OCI-LY1 (cell line): ENCODE data around the gene ZNF471.

Experiments used
- H2AFZ ChIP-seq: fragments of 200-600 bp; sonication (generic), shearing (Covaris generic); 2 replicates; pipeline ENCODE4 v1.6.0; 2014; ENCODE audit warnings: antibody characterized with exemption, mild to moderate bottlenecking, low read length
- H3F3A ChIP-seq: fragments of 200-600 bp; sonication (generic), shearing (Covaris generic); 2 replicates; pipeline ENCODE4 v1.6.0; 2014; ENCODE audit warnings: mild to moderate bottlenecking, antibody characterized with exemption, low read length, moderate library complexity; ENCODE audit not compliant: insufficient read depth
- H3K27ac ChIP-seq: fragments of 200-600 bp; sonication (generic); 2 replicates; pipeline ENCODE4 v1.5.1; 2014; ENCODE audit warnings: low read length, mixed run types, mild to moderate bottlenecking, low read depth; ENCODE audit not compliant: poor library complexity, severe bottlenecking
- H3K27me3 ChIP-seq: fragments of 200-600 bp; sonication (generic); 2 replicates; pipeline ENCODE4 v1.6.0; 2014; ENCODE audit warnings: antibody characterized with exemption, mild to moderate bottlenecking, low read length, moderate library complexity; ENCODE audit not compliant: insufficient read depth
- H3K36me3 ChIP-seq: fragments of 200-600 bp; sonication (generic); 2 replicates; pipeline ENCODE4 v1.6.1; 2014; ENCODE audit warnings: mild to moderate bottlenecking, antibody characterized with exemption, low read length, moderate library complexity, mixed read lengths; ENCODE audit not compliant: insufficient read depth
- H3K4me1 ChIP-seq: fragments of 200-600 bp; sonication (generic); 2 replicates; pipeline ENCODE4 v1.5.1; 2014; ENCODE audit warnings: mild to moderate bottlenecking, low read length, moderate library complexity; ENCODE audit not compliant: insufficient read depth, severe bottlenecking
- H3K4me2 ChIP-seq: fragments of 200-600 bp; sonication (generic), shearing (Covaris generic); 2 replicates; pipeline ENCODE4 v1.6.1; 2014; ENCODE audit warnings: low read length
- H3K4me3 ChIP-seq: fragments of 200-600 bp; sonication (generic); 2 replicates; pipeline ENCODE4 v1.5.1; 2014; ENCODE audit warnings: low read length, low read depth, mild to moderate bottlenecking, mixed read lengths; ENCODE audit not compliant: poor library complexity, severe bottlenecking
- H3K79me2 ChIP-seq: fragments of 200-600 bp; shearing (Covaris generic); 2 replicates; pipeline ENCODE4 v1.6.1; 2016; ENCODE audit warnings: mixed run types, low read length, mixed read lengths; ENCODE audit not compliant: insufficient read depth
- H3K9ac ChIP-seq: fragments of 200-600 bp; sonication (generic), shearing (Covaris generic); 2 replicates; pipeline ENCODE4 v1.6.1; 2014; ENCODE audit warnings: mild to moderate bottlenecking, low read length, mixed read lengths
- H3K9me2 ChIP-seq: fragments of 200-600 bp; sonication (generic), shearing (Covaris generic); 2 replicates; pipeline ENCODE4 v1.6.1; 2014; ENCODE audit warnings: low read depth, mild to moderate bottlenecking, low read length, mixed read lengths
- H3K9me3 ChIP-seq: fragments of 200-600 bp; shearing (Covaris generic); 2 replicates; pipeline ENCODE4 v1.6.1; 2014; ENCODE audit warnings: low read length, mixed read lengths
- H4K20me1 ChIP-seq: fragments of 200-600 bp; sonication (generic), shearing (Covaris generic); 2 replicates; pipeline ENCODE4 v1.6.0; 2016; ENCODE audit warnings: mild to moderate bottlenecking, low read length; ENCODE audit not compliant: insufficient read depth
- EZH2 ChIP-seq: fragments of 200-600 bp; sonication (generic), shearing (Covaris generic); IDR thresholded peaks from 2 replicates; pipeline ENCODE4 v1.8.0; 2017; ENCODE audit warnings: borderline replicate concordance, mixed run types, mild to moderate bottlenecking, antibody characterized with exemption, low read length, moderate library complexity, mixed read lengths
- TF ChIP-seq, protein P1 (sequence below): fragments of 200-600 bp; sonication (generic), shearing (Covaris generic); IDR thresholded peaks from 2 replicates; pipeline ENCODE4 v1.5.1; 2017; ENCODE audit warnings: mild to moderate bottlenecking, antibody characterized with exemption, low read length, moderate library complexity, mixed read lengths

The ZNF471 gene

DNA sequence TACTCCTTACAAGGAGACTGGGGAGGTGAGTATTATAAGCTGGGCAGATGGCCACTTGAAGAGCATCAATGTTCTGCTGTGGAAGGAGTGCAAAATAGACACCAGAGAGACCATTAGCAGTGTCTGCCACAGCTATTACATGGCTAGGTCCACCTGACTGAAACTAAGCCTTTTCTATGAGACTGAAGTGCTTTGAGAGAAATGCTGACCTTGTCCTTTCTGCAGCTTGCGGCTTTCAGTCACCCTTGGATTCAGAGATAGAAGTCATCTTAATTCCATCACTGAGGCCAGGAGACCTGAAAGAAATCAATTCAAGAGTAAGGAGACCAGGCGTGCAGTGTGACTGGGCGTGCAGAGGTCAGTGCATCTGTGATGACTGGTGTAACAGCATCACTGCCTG is 29.8 kb downstream of the ZNF471 start:
- no peaks in the 10 kb centered on the region for H3K9me3 ChIP-seq
- H3K36me3 ChIP-seq, result no peaks in the 10 kb centered on the region
- H3K27ac ChIP-seq, result no peak overlapping the region
- no peaks in the 10 kb centered on the region for H3K27me3 ChIP-seq
- no peaks in the 10 kb centered on the region for H3K4me1 ChIP-seq
- no peaks in the 10 kb centered on the region for H3K79me2 ChIP-seq
- no peaks in the 10 kb centered on the region for H3F3A ChIP-seq
- no peak overlapping the region for H3K4me3 ChIP-seq
- TF ChIP-seq, protein P1, sequence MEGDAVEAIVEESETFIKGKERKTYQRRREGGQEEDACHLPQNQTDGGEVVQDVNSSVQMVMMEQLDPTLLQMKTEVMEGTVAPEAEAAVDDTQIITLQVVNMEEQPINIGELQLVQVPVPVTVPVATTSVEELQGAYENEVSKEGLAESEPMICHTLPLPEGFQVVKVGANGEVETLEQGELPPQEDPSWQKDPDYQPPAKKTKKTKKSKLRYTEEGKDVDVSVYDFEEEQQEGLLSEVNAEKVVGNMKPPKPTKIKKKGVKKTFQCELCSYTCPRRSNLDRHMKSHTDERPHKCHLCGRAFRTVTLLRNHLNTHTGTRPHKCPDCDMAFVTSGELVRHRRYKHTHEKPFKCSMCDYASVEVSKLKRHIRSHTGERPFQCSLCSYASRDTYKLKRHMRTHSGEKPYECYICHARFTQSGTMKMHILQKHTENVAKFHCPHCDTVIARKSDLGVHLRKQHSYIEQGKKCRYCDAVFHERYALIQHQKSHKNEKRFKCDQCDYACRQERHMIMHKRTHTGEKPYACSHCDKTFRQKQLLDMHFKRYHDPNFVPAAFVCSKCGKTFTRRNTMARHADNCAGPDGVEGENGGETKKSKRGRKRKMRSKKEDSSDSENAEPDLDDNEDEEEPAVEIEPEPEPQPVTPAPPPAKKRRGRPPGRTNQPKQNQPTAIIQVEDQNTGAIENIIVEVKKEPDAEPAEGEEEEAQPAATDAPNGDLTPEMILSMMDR, result no peak
- TF ChIP-seq EZH2, result no peak
- no peaks in the 10 kb centered on the region for H3K9me2 ChIP-seq
- no peak overlapping the region for H3K4me2 ChIP-seq
- no peak overlapping the region for H2AFZ ChIP-seq
- no peaks in the 10 kb centered on the region for H4K20me1 ChIP-seq
- H3K9ac ChIP-seq, result no peak overlapping the region

DNA sequence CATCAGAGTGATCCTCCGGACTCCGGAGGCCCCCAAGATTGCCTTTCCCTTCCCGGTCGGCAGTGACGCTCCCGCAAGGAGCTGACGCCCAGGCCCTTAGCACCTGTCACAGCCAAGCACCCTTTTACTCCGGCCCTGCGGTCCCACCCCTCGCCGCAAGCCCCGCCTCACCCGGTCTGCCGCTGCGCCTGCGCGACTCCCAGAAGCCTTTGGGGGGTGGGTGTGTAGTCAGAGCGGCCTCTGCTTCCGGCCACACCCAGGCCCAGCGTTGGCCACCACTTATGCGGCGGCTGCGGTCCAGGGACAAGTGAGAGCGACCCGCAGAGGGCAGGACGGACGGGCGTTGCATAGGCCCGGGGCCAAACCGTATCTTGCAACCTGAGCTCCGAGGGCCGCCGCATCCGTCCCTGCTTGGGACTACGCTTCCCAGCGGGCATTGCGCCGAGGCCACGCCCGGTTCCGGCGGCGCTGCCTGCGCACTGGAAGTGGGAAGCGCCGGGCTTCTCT is 30.7 kb downstream of the ZNF471 start:
- Histone ChIP-seq H3K9me3 (no peaks in the 10 kb centered on the region), H2AFZ (no peak overlapping the region), H3K36me3 (no peaks in the 10 kb centered on the region), H3K27ac (no peak overlapping the region), H3K9me2 (no peaks in the 10 kb centered on the region), H3K4me3 (no peak overlapping the region), H4K20me1 (no peaks in the 10 kb centered on the region), H3F3A (no peaks in the 10 kb centered on the region), H3K9ac (no peak overlapping the region), H3K4me2 (no peak overlapping the region), H3K27me3 (no peaks in the 10 kb centered on the region), H3K79me2 (no peaks in the 10 kb centered on the region), H3K4me1 (no peaks in the 10 kb centered on the region)
- TF ChIP-seq, protein P1, result no peak
- no peak for TF ChIP-seq EZH2

DNA sequence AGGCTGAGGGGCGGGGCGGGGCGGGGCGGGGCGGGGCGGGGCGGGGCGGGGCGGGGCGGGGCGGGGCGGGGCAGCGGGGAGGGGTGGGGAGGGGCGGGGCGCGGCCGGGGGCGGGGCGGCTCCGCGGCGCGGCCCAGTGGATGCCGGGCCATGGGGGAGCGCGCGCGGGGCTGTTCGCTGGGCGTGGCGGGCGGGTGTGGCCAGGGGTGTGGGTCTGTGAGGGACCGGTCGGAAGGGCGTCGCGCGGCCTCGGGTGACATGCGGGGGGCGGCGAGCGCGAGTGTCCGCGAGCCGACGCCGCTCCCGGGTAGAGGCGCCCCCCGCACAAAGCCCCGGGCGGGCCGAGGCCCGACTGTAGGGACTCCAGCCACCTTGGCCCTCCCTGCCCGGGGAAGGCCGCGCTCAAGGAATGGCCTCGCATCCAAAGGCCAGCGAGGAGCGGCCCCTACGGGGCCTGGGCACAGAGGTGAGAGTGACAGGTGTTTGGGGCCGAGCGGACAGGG is 31.2 kb downstream of the ZNF471 start, which contains the start of gene ZFP28:
Gene ZFP28 (plus strand): TSS at position 188 of the 503 bp plus-strand sequence. CDS start 71 bp downstream, at position 259.
- H4K20me1 ChIP-seq, result no peaks in the 10 kb centered on the region
- H3K9ac ChIP-seq, result no peak within 1 kb of the TSS
- no peaks in the 10 kb centered on the region for H3K9me2 ChIP-seq
- no peak within 1 kb of the TSS for H2AFZ ChIP-seq
- no peaks in the 10 kb centered on the region for H3F3A ChIP-seq
- no peaks in the 10 kb centered on the region for H3K4me1 ChIP-seq
- no peaks in the 10 kb centered on the region for H3K9me3 ChIP-seq
- H3K27ac ChIP-seq, result no peak within 1 kb of the TSS
- H3K27me3 ChIP-seq, result no peaks in the 10 kb centered on the region
- H3K4me3 ChIP-seq, result no peak within 1 kb of the TSS
- H3K36me3 ChIP-seq, result no peaks in the 10 kb centered on the region
- H3K4me2 ChIP-seq, result no peak within 1 kb of the TSS
- no peak for TF ChIP-seq EZH2
- TF ChIP-seq, protein P1, result no peak
- no peaks in the 10 kb centered on the region for H3K79me2 ChIP-seq
